ENCODE results near the gene SF1. TPM values are rescaled to one million over a fixed set of nuclear protein-coding genes. Genes with fewer than 3 reads are reported as not detected.

Gene SF1
- polyA plus RNA-seq, 1 of the 3 experiments (the other 2 are of a cell fraction), result 66.3 TPM

- Histone ChIP-seq H3K9me3 (no peaks in the 10 kb centered on the region), H3K9me2 (no peaks in the 10 kb centered on the region), H2AFZ (ENCODE audit: low read depth) (no peak overlapping the region), H3K27me3 (ENCODE audit: insufficient read depth) (no peaks in the 10 kb centered on the region), H3K4me2 (no peak overlapping the region), H3K4me1 (ENCODE audit: control insufficient read depth in 1 of 2, insufficient read depth in 2 of 2, low read depth in 1 of 2, low read length in 1 of 2) (peaks cover 7 to 18% of the 10 kb centered on the region in 2 experiments; a peak in 2 of 4 replicates), H3K36me3 (replicated peaks in 1 of 2; ENCODE audit: control insufficient read depth in 1 of 2, insufficient read depth in 2 of 2, low read length in 1 of 2) (peaks cover 0 to 32% of the 10 kb centered on the region in 2 experiments), H4K20me1 (ENCODE audit: insufficient read depth) (no peaks in the 10 kb centered on the region), H3F3A (replicated peaks; ENCODE audit: insufficient read depth) (peaks cover 3% of the 10 kb centered on the region), H3K27ac (ENCODE audit: low read depth in 2 of 2, low read length in 1 of 2) (no peak overlapping the region; a peak in 1 of 4 replicates), H3K79me2 (ENCODE audit: insufficient read depth) (no peaks in the 10 kb centered on the region), H3K9ac (no peak overlapping the region), H3K4me3 (ENCODE audit: low read depth in 2 of 2, low read length in 1 of 2) (no peak overlapping the region)
- DNase-seq, result no peak
- TF ChIP-seq RFX5 (IDR thresholded peaks at IDR 0.05; ENCODE audit: low read length) (no peak), ZBTB33 (IDR thresholded peaks at IDR 0.05; ENCODE audit: borderline replicate concordance, low read depth) (no peak), USF1 (IDR thresholded peaks at IDR 0.05; ENCODE audit: borderline replicate concordance, low read depth) (no peak), PBX3 (IDR thresholded peaks at IDR 0.05) (no peak), FOXJ3 (CRISPR knock-in tag; IDR thresholded peaks at IDR 0.05) (no peak), FOSL2 (IDR thresholded peaks at IDR 0.05; ENCODE audit: borderline replicate concordance, low read depth) (no peak), SIN3A (IDR thresholded peaks at IDR 0.05; ENCODE audit: borderline replicate concordance, low read depth, low read length) (no peak), GABPA (IDR thresholded peaks at IDR 0.05; ENCODE audit: low read depth) (no peak), EZH2phosphoT487 (IDR thresholded peaks at IDR 0.05; ENCODE audit: borderline replicate concordance, low read depth) (no peak), RAD21 (IDR thresholded peaks at IDR 0.05; ENCODE audit: low read length) (no peak)
- 93% methylated on average over 5 of the region's 9 CpGs for WGBS (ENCODE audit: low lambda C conversion rate)
- CTCF ChIA-PET, result interaction anchor here (0.9 to 1.9 kb wide), 3 partner anchors 8 to 93 kb away, joined by 4 to 6 read pairs (median 4); no protein-coding TSS in a partner anchor
- POLR2A ChIA-PET, result no interaction called here
These were observed 22.8 kb upstream of the SF1 start for GRCh38 chr11:64801158-64801464.

GRCh38 chr11:64800303-64801157, 22.2 kb upstream of the SF1 start:
- H3K36me3 ChIP-seq (replicated peaks in 1 of 2; ENCODE audit: control insufficient read depth in 1 of 2, insufficient read depth in 2 of 2, low read length in 1 of 2), result peaks cover 0 to 28% of the 10 kb centered on the region in 2 experiments
- no peaks in the 10 kb centered on the region for H3K9me2 ChIP-seq
- no peak overlapping the region for H3K27ac ChIP-seq (ENCODE audit: low read depth in 2 of 2, low read length in 1 of 2)
- H3K4me3 ChIP-seq (ENCODE audit: low read depth in 2 of 2, low read length in 1 of 2), result no peak overlapping the region
- H3K4me2 ChIP-seq, result no peak overlapping the region
- WGBS (ENCODE audit: low lambda C conversion rate), result 94% methylated on average over 17 of the region's 26 CpGs
- H3K9me3 ChIP-seq, result no peaks in the 10 kb centered on the region
- H2AFZ ChIP-seq (ENCODE audit: low read depth), result no peak overlapping the region
- CTCF ChIA-PET, result interaction anchor here (0.7 to 1.9 kb wide), 6 partner anchors 9 to 93 kb away, joined by 4 to 6 read pairs (median 4); no protein-coding TSS in a partner anchor
- H3K27me3 ChIP-seq (ENCODE audit: insufficient read depth), result no peaks in the 10 kb centered on the region
- no peaks in the 10 kb centered on the region for H4K20me1 ChIP-seq (ENCODE audit: insufficient read depth)
- H3K4me1 ChIP-seq (ENCODE audit: control insufficient read depth in 1 of 2, insufficient read depth in 2 of 2, low read depth in 1 of 2, low read length in 1 of 2), result peaks cover 7 to 18% of the 10 kb centered on the region in 2 experiments; a peak in 2 of 4 replicates
- H3K9ac ChIP-seq, result no peak overlapping the region
- POLR2A ChIA-PET, result no interaction called here
- no peak for DNase-seq
- H3F3A ChIP-seq (replicated peaks; ENCODE audit: insufficient read depth), result peaks cover 3% of the 10 kb centered on the region
- H3K79me2 ChIP-seq (ENCODE audit: insufficient read depth), result no peaks in the 10 kb centered on the region
- TF ChIP-seq CTCF (IDR thresholded peaks at IDR 0.05), result no peak
- no peak for TF ChIP-seq SMC3 (IDR thresholded peaks at IDR 0.05; ENCODE audit: low read depth, low read length)
- no peak for TF ChIP-seq FOXM1 (IDR thresholded peaks at IDR 0.05; ENCODE audit: low read depth)
- no peak for TF ChIP-seq MEF2A (IDR thresholded peaks at IDR 0.05; ENCODE audit: borderline replicate concordance, low read depth)
- no peak for TF ChIP-seq YY1 (IDR thresholded peaks at IDR 0.05; ENCODE audit: low read depth)
- TF ChIP-seq PBX3 (IDR thresholded peaks at IDR 0.05), result no peak
- no peak for TF ChIP-seq RCOR1 (IDR thresholded peaks at IDR 0.05; ENCODE audit: low read length)
- no peak for TF ChIP-seq POLR2AphosphoS5 (IDR thresholded peaks at IDR 0.05; ENCODE audit: low read depth, low read length)
- no peak for TF ChIP-seq FOSL2 (IDR thresholded peaks at IDR 0.05; ENCODE audit: borderline replicate concordance, low read depth)
- no peak for TF ChIP-seq CHD2 (IDR thresholded peaks at IDR 0.05; ENCODE audit: low read length, partially characterized antibody)

Data from SK-N-SH (cell line).